Right cardiac atrium (tissue), 5 donors: ENCODE results near the gene DOLPP1. TPM values are rescaled to one million over a fixed set of nuclear protein-coding genes. Genes with fewer than 3 reads are reported as not detected.

Experiments
- ATAC-seq, 2 donors: fragments of 200-7000 bp; cut with Tn5 transposase; one replicate each; pipeline versions ENCODE4 v1.8.0 to v1.9.1; 2020; ENCODE audit warnings: moderate library complexity in 2 of 2, mild to moderate bottlenecking in 1 of 2
- DNase-seq, 3 donors: peaks; one replicate each; pipeline ENCODE4 v3.0.0-alpha.2; 2020
- H3K27ac ChIP-seq: one replicate; pipeline ENCODE4 v1.5.1; 2013; ENCODE audit warnings: mild to moderate bottlenecking, low read length, control low read depth, moderate library complexity
- H3K27me3 ChIP-seq: one replicate; pipeline ENCODE4 v1.6.1; 2013; ENCODE audit not compliant: control insufficient read depth, insufficient read depth
- H3K4me1 ChIP-seq: one replicate; pipeline ENCODE4 v1.6.1; 2013; ENCODE audit warnings: low read length; ENCODE audit not compliant: control insufficient read depth, insufficient read depth
- H3K4me3 ChIP-seq: one replicate; pipeline ENCODE4 v1.5.1; 2013; ENCODE audit warnings: low read length, control low read depth
- H3K9me3 ChIP-seq: one replicate; pipeline ENCODE4 v1.6.1; 2013; ENCODE audit warnings: low read length; ENCODE audit not compliant: control insufficient read depth
- WGBS: extraction: QIAGEN DNeasy Blood & Tissue Kit; methylation state at CpG from one replicate; pipeline ENCODE4 v1.1.7; 2013; 5-methylcytosine and 5-hydroxymethylcytosine counted together
- intact Hi-C, 4 donors: fragments of 100-400 bp; cut with DNase I; formaldehyde crosslinking; loops; one replicate each; pipeline versions ENCODE4 v1.11.0 to v1.14.0; 2022 to 2023
- polyA plus RNA-seq: library from polyadenylated mRNA; stranded (reverse); fragments of 200-250 nt; gene quantifications from one replicate; pipeline ENCODE4 v1.2.3, GENCODE V29; 2013
- total RNA-seq, 4 donors: library from RNA; stranded (reverse); fragmentation: NEBNext Ultra II Directional; extraction: Animal tissue kit (Norgen Biotek cat#: 25700); gene quantifications; one replicate each; pipeline ENCODE4 v1.2.1, GENCODE V29; 2021
- donor health status: healthy with polysubstance abuse.
- donor health status: DM: no; HTN: yes; CAD: no.
- donor health status: DM: no; HTN: no; CAD: no.
- donor health status: DM: no; HTN: yes; CAD: no; lungs with severe emphysema.
- donor health status: DM: yes; HTN: yes; CAD: no.

Gene DOLPP1
- total and polyA plus RNA-seq, 5 donors = 3.3 to 7.3 (median 6.3) TPM

GRCh38 chr9:129068110-129068509, 12.8 kb upstream of the DOLPP1 start:
- 92% methylated on average over 19 of the region's 19 CpGs for WGBS
- DNase-seq = no peak
- H3K4me1 ChIP-seq = no peaks in the 10 kb centered on the region
- no peaks in the 10 kb centered on the region for H3K9me3 ChIP-seq
- no peaks in the 10 kb centered on the region for H3K27me3 ChIP-seq
- intact Hi-C loops = no loop called here
- H3K27ac ChIP-seq = no peak overlapping the region
- ATAC-seq = no peak
- H3K4me3 ChIP-seq = no peak overlapping the region

- no peak overlapping the region for H3K4me3 ChIP-seq
- H3K27ac ChIP-seq = peak overlapping the region; percentile 44
- intact Hi-C loops = no loop called here
- DNase-seq = peak; percentile 74 to 91 (median 88)
- no peaks in the 10 kb centered on the region for H3K27me3 ChIP-seq
- no peaks in the 10 kb centered on the region for H3K4me1 ChIP-seq
- 55% methylated on average over 31 of the region's 31 CpGs for WGBS
- peak; percentile 87 to 92 for ATAC-seq
- no peaks in the 10 kb centered on the region for H3K9me3 ChIP-seq
Observed at GRCh38 chr9:129068990-129069861, 11.7 kb upstream of the DOLPP1 start.

- Histone ChIP-seq H3K27ac (peak overlapping the region; percentile 5), H3K9me3 (no peaks in the 10 kb centered on the region), H3K4me3 (no peak overlapping the region), H3K27me3 (no peaks in the 10 kb centered on the region), H3K4me1 (no peaks in the 10 kb centered on the region)
- intact Hi-C loops = no loop called here
- DNase-seq = no peak
- 84% methylated on average over 26 of the region's 26 CpGs for WGBS
- peak; percentile 18 to 28 for ATAC-seq
Observed at GRCh38 chr9:129069862-129070641, 10.9 kb upstream of the DOLPP1 start.

- 74% methylated on average over 21 of the region's 21 CpGs for WGBS
- no peak overlapping the region for H3K4me3 ChIP-seq
- no peak for ATAC-seq
- H3K27me3 ChIP-seq = no peaks in the 10 kb centered on the region
- intact Hi-C loops = no loop called here
- no peak for DNase-seq
- no peaks in the 10 kb centered on the region for H3K9me3 ChIP-seq
- no peak overlapping the region for H3K27ac ChIP-seq
- no peaks in the 10 kb centered on the region for H3K4me1 ChIP-seq
Observed at GRCh38 chr9:129070696-129071525, 10.0 kb upstream of the DOLPP1 start.

- Histone ChIP-seq H3K4me3 (no peak overlapping the region), H3K27me3 (no peaks in the 10 kb centered on the region), H3K9me3 (no peaks in the 10 kb centered on the region), H3K4me1 (no peaks in the 10 kb centered on the region), H3K27ac (no peak overlapping the region)
- intact Hi-C loops = no loop called here
- ATAC-seq (no peak), DNase-seq (no peak)
- WGBS = 66% methylated on average over 10 of the region's 10 CpGs
Observed at GRCh38 chr9:129071526-129072126, 9.3 kb upstream of the DOLPP1 start.

- ATAC-seq (no peak), DNase-seq (no peak)
- Histone ChIP-seq H3K27ac (no peak overlapping the region), H3K4me3 (no peak overlapping the region), H3K9me3 (no peaks in the 10 kb centered on the region), H3K27me3 (no peaks in the 10 kb centered on the region), H3K4me1 (no peaks in the 10 kb centered on the region)
- intact Hi-C loops = no loop called here
- 57% methylated on average over 9 of the region's 9 CpGs for WGBS
Observed at GRCh38 chr9:129072171-129072570, 8.7 kb upstream of the DOLPP1 start.

GRCh38 chr9:129073404-129073803, 7.5 kb upstream of the DOLPP1 start:
- 88% methylated on average over 8 of the region's 8 CpGs for WGBS
- Histone ChIP-seq H3K27me3 (no peaks in the 10 kb centered on the region), H3K27ac (no peak overlapping the region), H3K4me1 (no peaks in the 10 kb centered on the region), H3K4me3 (no peak overlapping the region), H3K9me3 (no peaks in the 10 kb centered on the region)
- intact Hi-C loops = no loop called here
- ATAC-seq (no peak), DNase-seq (no peak)

GRCh38 chr9:129074106-129074505, 6.8 kb upstream of the DOLPP1 start:
- WGBS = 86% methylated on average over 3 of the region's 3 CpGs
- intact Hi-C loops = no loop called here
- no peak overlapping the region for H3K27ac ChIP-seq
- H3K4me3 ChIP-seq = no peak overlapping the region
- no peaks in the 10 kb centered on the region for H3K9me3 ChIP-seq
- H3K27me3 ChIP-seq = no peaks in the 10 kb centered on the region
- no peaks in the 10 kb centered on the region for H3K4me1 ChIP-seq
- DNase-seq (no peak), ATAC-seq (no peak)

GRCh38 chr9:129075996-129076639, 4.8 kb upstream of the DOLPP1 start:
- no peak for DNase-seq
- no peak for ATAC-seq
- intact Hi-C loops = no loop called here

GRCh38 chr9:129076640-129077037, 4.3 kb upstream of the DOLPP1 start:
- ATAC-seq (no peak), DNase-seq (no peak)
- no peak overlapping the region for H3K27ac ChIP-seq
- no peaks in the 10 kb centered on the region for H3K9me3 ChIP-seq
- 90% methylated on average over 11 of the region's 11 CpGs for WGBS
- no peaks in the 10 kb centered on the region for H3K27me3 ChIP-seq
- H3K4me1 ChIP-seq = no peaks in the 10 kb centered on the region
- H3K4me3 ChIP-seq = no peak overlapping the region
- intact Hi-C loops = no loop called here

More at GRCh38 chr9:129075996-129076639, 4.8 kb upstream of the DOLPP1 start:
- 83% methylated on average over 16 of the region's 16 CpGs for WGBS
- H3K27me3 ChIP-seq = no peaks in the 10 kb centered on the region
- H3K9me3 ChIP-seq = no peaks in the 10 kb centered on the region
- H3K4me1 ChIP-seq = no peaks in the 10 kb centered on the region
- no peak overlapping the region for H3K27ac ChIP-seq
- H3K4me3 ChIP-seq = no peak overlapping the region
